ENCODE results near the gene CD2BP2.

DNA sequence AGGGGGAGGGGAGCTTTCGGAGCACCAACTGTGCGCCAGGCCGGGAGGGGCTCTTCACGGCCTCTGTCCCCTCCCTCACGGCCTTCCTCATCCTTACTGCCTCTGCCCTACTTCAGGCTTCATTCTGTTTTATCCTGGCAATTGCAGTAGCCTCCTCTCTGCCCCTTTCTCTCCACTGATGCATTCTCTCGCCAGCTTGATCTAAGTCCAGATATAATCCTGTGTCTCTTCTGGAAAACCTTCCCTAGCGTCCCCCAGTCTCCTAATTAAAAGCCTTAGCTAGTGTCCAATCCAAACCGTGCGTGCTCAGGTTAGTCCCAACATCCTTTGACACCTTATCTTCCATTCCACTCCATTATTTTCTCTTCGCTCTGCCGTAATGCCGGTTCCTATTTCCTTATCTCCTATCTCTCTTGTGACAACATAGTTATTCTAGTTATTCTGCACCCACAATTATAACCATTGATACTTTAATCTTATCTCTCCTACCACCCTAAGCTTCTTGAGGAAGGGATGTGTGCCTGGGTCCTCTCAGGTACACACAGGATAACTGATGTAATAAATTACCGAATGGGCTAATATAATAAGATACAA, 41.0 kb upstream of the CD2BP2 start:
- TF ChIP-seq CTCF (IDR thresholded peaks at IDR 0.05): no peak
- TF ChIP-seq POLR2A (IDR thresholded peaks at IDR 0.05): no peak

Data from lower leg skin (tissue), 3 donors.